ENCODE results near the gene ATPAF1. TPM values are rescaled to one million over a fixed set of nuclear protein-coding genes. Genes with fewer than 3 reads are reported as not detected.
"Not testable (repeated sequence)": the region's sequence is repeated elsewhere in the genome, so short reads cannot be mapped to it uniquely, and the experiment has no call there.

ATPAF1 gene
- total RNA-seq, 1 donor from 2014 or later = 29.8 TPM

DNA sequence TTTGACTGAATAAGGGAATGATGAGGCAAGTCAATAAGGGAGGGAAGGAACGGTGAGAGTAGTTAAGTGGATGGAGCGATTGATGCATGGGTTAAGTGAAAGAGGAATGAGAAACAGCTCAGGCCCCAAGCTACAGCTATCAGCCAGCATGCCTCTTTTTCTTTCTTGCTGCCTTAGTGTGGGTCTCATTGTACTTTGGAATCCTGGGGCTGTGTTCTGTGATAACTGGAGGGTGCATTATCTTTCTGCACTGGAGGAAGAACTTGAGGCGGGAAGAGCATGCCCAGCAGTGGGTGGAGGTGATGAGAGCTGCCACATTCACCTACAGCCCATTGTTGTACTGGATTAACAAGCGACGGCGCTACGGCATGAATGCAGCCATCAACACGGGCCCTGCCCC, 4.5 kb upstream of the ATPAF1 start:
- Mint-ChIP-seq H3K27ac (ENCODE audit: unreplicated experiment) (no peak overlapping the region), H3K4me1 (ENCODE audit: unreplicated experiment) (no peaks in the 10 kb centered on the region), H3K27me3 (ENCODE audit: unreplicated experiment) (peaks cover 3% of the 10 kb centered on the region)

DNA sequence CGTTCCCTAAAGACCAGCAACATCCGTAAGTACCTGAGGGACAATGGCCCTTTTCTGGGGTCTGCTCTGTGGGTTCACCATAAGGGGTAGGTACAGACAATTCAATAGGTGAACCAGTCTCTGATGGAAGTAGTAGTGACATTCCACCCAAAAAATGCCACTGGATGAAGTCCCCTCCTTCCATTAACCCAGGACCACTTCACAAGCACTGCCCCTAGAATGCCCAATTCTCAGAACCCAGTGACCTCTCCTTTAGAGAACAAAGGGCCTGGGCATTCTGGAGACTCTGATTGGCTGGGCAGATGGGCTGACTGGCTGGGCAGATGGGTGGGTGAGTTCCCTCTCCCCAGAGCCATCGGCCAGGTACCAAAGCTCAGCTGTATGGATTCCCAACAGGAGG, 3.4 kb upstream of the ATPAF1 start, which contains the start of gene TEX38:
TEX38 (plus strand) TSS at position 301 of the 400 bp plus-strand sequence; CDS start at position 382, 81 bp downstream.
- Mint-ChIP-seq H3K4me3 (ENCODE audit: unreplicated experiment) (peak within 1 kb of the TSS; percentile 33), H3K27me3 (ENCODE audit: unreplicated experiment) (peaks cover 3% of the 10 kb centered on the region), H3K9me3 (ENCODE audit: unreplicated experiment) (no peaks in the 10 kb centered on the region), H3K36me3 (ENCODE audit: low read depth, unreplicated experiment) (peaks cover 34% of the 10 kb centered on the region), H3K27ac (ENCODE audit: unreplicated experiment) (no peak within 1 kb of the TSS), H3K4me1 (ENCODE audit: unreplicated experiment) (peaks cover 10% of the 10 kb centered on the region)
- TF ChIP-seq, protein P1, sequence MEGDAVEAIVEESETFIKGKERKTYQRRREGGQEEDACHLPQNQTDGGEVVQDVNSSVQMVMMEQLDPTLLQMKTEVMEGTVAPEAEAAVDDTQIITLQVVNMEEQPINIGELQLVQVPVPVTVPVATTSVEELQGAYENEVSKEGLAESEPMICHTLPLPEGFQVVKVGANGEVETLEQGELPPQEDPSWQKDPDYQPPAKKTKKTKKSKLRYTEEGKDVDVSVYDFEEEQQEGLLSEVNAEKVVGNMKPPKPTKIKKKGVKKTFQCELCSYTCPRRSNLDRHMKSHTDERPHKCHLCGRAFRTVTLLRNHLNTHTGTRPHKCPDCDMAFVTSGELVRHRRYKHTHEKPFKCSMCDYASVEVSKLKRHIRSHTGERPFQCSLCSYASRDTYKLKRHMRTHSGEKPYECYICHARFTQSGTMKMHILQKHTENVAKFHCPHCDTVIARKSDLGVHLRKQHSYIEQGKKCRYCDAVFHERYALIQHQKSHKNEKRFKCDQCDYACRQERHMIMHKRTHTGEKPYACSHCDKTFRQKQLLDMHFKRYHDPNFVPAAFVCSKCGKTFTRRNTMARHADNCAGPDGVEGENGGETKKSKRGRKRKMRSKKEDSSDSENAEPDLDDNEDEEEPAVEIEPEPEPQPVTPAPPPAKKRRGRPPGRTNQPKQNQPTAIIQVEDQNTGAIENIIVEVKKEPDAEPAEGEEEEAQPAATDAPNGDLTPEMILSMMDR (IDR thresholded peaks at IDR 0.05; ENCODE audit: unreplicated experiment) = no peak
- no peak for DNase-seq (ENCODE audit: low spot score)

More for the DNA sequence above, 4.5 kb upstream of the ATPAF1 start:
- Mint-ChIP-seq H3K4me3 (ENCODE audit: unreplicated experiment) (peak overlapping the region; percentile 33), H3K36me3 (ENCODE audit: low read depth, unreplicated experiment) (peaks cover 41% of the 10 kb centered on the region), H3K9me3 (ENCODE audit: unreplicated experiment) (no peaks in the 10 kb centered on the region)
- TF ChIP-seq, protein P1 (IDR thresholded peaks at IDR 0.05; ENCODE audit: unreplicated experiment) = no peak
- DNase-seq (ENCODE audit: low spot score) = no peak

DNA sequence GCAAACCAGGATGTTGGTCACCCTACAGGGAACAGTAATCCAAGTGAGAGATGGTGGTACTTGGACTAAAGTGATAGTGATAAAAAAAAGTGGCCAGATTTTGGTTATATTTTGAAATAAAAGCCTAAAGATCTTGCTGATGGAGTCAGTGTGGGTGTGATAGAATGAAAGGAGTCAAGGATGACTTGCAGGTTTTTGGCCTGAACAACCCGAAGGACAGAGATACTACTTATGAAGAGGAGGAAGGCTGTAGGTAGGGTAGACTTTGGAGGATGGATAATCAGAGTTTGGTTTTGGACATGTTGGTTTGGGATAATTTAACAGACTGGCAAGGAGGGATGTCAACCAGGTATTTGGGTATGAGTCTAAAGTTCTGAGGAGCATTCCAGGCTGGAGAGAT, 2.0 kb upstream of the ATPAF1 start:
- no peak for DNase-seq (ENCODE audit: low spot score)
- Mint-ChIP-seq H3K4me3 (ENCODE audit: unreplicated experiment) (no peak overlapping the region), H3K4me1 (ENCODE audit: unreplicated experiment) (peaks cover 11% of the 10 kb centered on the region), H3K27ac (ENCODE audit: unreplicated experiment) (no peak overlapping the region), H3K27me3 (ENCODE audit: unreplicated experiment) (peaks cover 3% of the 10 kb centered on the region), H3K9me3 (ENCODE audit: unreplicated experiment) (no peaks in the 10 kb centered on the region), H3K36me3 (ENCODE audit: low read depth, unreplicated experiment) (peaks cover 26% of the 10 kb centered on the region)
- TF ChIP-seq, protein P1 (IDR thresholded peaks at IDR 0.05; ENCODE audit: unreplicated experiment) = no peak

DNA sequence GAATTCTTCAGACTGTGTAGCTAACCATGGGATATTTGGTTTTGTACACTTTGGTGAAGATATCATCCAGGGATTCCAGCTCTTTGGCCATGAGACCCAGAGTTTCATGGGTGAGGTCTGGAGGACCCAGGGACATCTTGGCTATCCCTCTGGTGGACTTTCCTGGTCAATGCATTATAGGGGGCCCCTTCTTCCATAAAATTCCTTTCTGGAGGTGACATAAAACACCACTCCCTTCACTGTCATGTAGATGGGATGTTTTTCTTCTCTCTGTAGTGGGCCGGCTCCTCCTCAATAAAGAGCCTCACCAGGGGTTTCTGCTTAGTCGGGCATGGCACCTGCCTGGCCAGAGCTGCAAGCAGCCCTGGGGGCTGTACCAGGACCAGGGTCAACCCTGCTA, 2.2 kb downstream of the ATPAF1 start:
- H3K27ac Mint-ChIP-seq (ENCODE audit: unreplicated experiment) = no peak overlapping the region
- H3K4me1 Mint-ChIP-seq (ENCODE audit: unreplicated experiment) = peaks cover 13% of the 10 kb centered on the region
- TF ChIP-seq, protein P1 (IDR thresholded peaks at IDR 0.05; ENCODE audit: unreplicated experiment) = no peak
- no peak overlapping the region for H3K4me3 Mint-ChIP-seq (ENCODE audit: unreplicated experiment)
- no peaks in the 10 kb centered on the region for H3K9me3 Mint-ChIP-seq (ENCODE audit: unreplicated experiment)
- H3K36me3 Mint-ChIP-seq (ENCODE audit: low read depth, unreplicated experiment) = peaks cover 12% of the 10 kb centered on the region
- DNase-seq (ENCODE audit: low spot score) = no peak
- peaks cover 3% of the 10 kb centered on the region for H3K27me3 Mint-ChIP-seq (ENCODE audit: unreplicated experiment)

DNA sequence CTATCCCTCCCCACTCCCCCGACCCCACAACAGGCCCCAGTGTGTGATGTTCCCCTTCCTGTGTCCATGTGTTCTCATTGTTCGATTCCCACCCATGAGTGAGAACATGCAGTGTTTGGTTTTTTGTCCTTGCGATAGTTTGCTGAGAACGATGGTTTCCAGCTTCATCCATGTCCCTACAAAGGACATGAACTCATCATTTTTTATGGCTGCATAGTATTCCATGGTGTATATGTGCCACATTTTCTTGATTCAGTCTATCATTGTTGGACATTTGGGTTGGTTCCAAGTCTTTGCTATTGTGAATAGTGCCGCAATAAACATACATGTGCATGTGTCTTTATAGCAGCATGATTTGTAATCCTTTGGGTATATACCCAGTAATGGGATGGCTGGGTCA, 5.2 kb downstream of the ATPAF1 start:
- not testable (repeated sequence) for H3K4me3 Mint-ChIP-seq (ENCODE audit: unreplicated experiment); H3K27ac Mint-ChIP-seq (ENCODE audit: unreplicated experiment); H3K9me3 Mint-ChIP-seq (ENCODE audit: unreplicated experiment); H3K27me3 Mint-ChIP-seq (ENCODE audit: unreplicated experiment); DNase-seq (ENCODE audit: low spot score)
- Mint-ChIP-seq H3K36me3 (ENCODE audit: low read depth, unreplicated experiment) (peaks cover 12% of the 10 kb centered on the region), H3K4me1 (ENCODE audit: unreplicated experiment) (peaks cover 13% of the 10 kb centered on the region)

DNA sequence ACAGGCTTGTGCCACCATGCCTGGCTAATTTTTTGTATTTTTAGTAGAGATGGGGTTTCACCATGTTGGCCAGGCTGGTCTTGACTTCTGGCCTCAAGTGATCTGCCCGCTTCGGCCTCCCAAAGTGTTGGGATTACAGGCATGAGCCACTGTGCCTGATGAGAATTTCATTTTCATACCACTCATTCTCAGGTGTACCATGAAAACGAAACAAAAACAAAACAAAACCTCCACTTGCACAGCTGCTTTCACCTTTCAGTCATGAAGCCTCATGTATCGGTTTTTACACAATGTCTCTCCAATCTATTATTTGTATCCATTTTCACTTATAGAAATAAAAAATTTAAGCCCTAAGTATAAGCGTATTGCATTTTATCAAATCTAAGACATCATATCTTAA, 8.0 kb downstream of the ATPAF1 start:
- H3K27me3 Mint-ChIP-seq (ENCODE audit: unreplicated experiment); H3K4me1 Mint-ChIP-seq (ENCODE audit: unreplicated experiment); H3K27ac Mint-ChIP-seq (ENCODE audit: unreplicated experiment); DNase-seq (ENCODE audit: low spot score); H3K4me3 Mint-ChIP-seq (ENCODE audit: unreplicated experiment); H3K9me3 Mint-ChIP-seq (ENCODE audit: unreplicated experiment): not testable (repeated sequence)
- H3K36me3 Mint-ChIP-seq (ENCODE audit: low read depth, unreplicated experiment) = peaks cover 12% of the 10 kb centered on the region

All from endothelial cell (in vitro differentiated cells).